Fibroblast of mammary gland (primary cell): ENCODE data around the gene PLEKHA7.

Source experiments
- DNase-seq: peaks from one replicate; pipeline ENCODE4 v3.0.0-alpha.2; 2010; ENCODE audit warnings: low read depth
- H3K4me3 ChIP-seq: 2 replicates; pipeline ENCODE4 v1.5.1; 2011; ENCODE audit warnings: low read depth, mild to moderate bottlenecking, low read length, moderate library complexity; ENCODE audit not compliant: control insufficient read depth
- TF ChIP-seq, protein P1 (sequence below): conservative IDR thresholded peaks from 2 replicates; pipeline ENCODE4 v1.5.1; 2011; ENCODE audit warnings: low read depth, low read length, inconsistent platforms; ENCODE audit not compliant: control insufficient read depth, insufficient read depth

The PLEKHA7 gene

DNA sequence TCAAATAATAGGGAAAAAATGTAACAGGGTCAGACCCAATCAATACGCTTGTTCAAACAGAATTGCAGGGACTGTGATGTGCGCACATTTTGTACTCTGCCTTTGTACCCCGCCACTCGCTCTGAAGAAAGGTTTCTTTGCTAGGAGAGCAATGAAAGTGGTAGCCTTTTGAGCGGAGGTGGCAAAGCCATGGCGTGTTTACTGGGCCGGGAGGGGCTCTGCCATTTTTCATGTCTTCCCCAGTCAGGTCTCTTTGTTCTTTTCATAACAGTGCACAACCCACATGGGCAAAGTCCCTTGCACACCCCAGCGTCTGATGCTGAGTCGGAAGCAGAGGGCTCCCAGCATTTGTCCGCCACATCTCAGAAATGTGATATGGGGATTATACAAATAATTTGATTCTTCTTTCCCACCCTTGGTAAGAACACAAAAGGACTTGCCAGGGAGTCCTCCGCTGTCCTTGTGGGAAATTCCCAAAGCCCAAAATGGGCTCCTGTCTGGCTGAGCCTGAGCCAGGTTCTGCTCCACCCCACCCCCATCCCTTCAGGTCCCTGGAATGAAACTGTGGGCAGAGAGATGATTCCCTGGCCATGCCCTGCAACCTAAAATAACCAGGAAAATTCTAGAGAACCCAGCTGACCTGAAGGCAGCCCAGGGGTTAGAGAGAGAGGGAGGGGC is 239.1 kb downstream of the PLEKHA7 start:
- TF ChIP-seq, protein P1, sequence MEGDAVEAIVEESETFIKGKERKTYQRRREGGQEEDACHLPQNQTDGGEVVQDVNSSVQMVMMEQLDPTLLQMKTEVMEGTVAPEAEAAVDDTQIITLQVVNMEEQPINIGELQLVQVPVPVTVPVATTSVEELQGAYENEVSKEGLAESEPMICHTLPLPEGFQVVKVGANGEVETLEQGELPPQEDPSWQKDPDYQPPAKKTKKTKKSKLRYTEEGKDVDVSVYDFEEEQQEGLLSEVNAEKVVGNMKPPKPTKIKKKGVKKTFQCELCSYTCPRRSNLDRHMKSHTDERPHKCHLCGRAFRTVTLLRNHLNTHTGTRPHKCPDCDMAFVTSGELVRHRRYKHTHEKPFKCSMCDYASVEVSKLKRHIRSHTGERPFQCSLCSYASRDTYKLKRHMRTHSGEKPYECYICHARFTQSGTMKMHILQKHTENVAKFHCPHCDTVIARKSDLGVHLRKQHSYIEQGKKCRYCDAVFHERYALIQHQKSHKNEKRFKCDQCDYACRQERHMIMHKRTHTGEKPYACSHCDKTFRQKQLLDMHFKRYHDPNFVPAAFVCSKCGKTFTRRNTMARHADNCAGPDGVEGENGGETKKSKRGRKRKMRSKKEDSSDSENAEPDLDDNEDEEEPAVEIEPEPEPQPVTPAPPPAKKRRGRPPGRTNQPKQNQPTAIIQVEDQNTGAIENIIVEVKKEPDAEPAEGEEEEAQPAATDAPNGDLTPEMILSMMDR = no peak
- no peak overlapping the region for H3K4me3 ChIP-seq

DNA sequence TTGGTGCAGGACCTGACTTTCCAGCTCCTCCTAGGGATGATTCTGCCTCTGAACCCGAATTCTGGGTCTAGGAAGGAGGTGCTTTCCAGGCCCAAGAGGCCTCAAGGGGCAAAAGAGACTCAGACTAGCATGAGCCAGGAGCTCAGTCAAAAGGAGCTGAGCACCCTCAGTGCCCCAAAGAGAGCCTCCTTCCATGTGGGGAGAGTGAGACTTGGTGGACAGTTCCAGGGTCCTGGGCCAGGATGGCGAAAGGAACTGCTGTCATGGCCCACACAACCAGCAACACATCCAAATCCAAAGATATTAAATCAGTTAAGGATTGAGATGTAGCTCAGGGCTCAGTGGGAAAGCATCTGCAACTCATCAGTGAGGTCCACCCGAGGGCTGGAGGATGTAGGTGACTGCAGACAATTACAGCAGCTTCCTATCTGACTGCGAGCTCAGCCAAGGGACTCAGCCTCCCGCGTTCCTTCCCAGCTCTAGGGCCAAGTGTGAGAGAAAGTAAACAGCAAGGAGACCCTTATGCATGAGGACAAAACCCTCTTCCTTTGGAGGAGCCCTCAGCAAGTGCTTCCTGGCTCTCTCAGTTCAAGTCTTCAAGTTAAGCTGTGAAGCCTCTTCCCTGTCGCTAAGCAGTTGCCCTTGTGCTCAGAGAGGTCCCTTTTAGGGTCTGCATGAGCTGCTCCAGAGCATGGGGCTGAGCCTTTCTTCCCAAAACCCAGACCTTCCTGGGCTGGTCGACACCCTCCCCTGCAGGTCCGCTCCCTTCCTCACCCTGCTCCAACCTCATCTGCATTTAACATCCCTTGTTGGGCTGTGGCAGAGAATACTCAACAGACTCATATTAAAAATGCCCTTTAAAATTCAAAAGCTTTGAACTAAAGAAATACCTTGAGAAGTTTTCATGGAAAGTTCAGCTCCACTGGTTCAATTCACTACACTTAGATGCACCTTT is 240.0 kb downstream of the PLEKHA7 start:
- no peak for DNase-seq
- no peak overlapping the region for H3K4me3 ChIP-seq
- TF ChIP-seq, protein P1 = no peak

More for the DNA sequence above, 239.1 kb downstream of the PLEKHA7 start:
- DNase-seq = no peak

DNA sequence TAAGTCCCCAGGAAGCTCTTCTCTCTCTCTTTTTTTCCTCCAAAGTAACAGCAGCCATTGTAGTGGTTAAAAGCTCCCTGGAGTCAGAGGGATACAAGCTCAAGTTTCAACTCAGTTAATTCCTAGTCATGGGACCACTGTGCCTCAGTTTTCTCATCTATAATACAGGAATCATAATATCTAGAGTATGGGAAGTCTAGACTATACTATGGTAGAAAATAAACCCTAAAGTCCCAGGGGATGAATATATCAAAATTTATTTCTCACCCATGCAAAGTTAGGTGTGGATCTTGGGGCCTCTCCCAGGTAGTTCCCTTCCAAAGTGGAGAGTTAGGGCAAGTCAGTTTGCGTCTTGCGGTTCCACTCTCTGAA is 242.1 kb downstream of the PLEKHA7 start:
- no peak for DNase-seq
- no peak overlapping the region for H3K4me3 ChIP-seq
- TF ChIP-seq, protein P1 = no peak

DNA sequence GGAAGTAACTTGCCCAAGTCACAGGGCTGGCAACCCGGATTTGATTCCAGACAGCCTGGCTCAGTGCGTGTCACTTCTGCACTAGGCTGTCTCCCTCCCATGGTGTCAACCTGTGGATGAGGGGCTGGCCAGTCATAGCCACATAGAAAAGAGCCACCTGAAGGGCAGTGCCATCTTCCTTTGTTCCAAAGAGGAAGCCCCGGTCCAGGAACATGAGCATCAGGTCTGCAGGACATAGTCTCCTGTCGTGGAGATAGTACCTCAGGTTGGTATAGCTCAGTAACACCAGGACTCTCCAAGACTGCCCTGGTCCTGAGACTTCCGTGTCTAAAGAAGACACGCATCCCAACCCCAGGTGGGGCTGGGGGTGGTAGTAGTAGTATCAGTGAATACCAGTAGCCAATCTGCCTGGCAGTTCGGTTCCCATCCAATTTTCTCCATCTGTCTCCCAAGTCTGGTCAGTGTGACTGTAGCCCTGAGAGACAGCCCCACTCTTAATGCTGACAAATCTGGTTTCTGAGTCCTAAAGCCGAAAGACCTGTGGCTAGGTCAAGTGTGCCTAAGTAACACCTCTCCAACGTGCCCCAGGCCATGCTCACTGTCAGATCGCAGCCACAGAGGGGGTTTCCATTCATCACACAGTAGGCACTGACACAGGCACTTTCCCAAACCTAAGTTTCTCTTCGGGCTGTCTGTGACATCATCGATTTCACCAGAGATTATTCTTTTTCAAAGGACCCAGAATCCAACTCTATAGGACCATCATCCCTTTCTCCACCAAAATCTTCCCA is 242.7 kb downstream of the PLEKHA7 start:
- TF ChIP-seq, protein P1 = no peak
- no peak for DNase-seq
- H3K4me3 ChIP-seq = no peak overlapping the region

DNA sequence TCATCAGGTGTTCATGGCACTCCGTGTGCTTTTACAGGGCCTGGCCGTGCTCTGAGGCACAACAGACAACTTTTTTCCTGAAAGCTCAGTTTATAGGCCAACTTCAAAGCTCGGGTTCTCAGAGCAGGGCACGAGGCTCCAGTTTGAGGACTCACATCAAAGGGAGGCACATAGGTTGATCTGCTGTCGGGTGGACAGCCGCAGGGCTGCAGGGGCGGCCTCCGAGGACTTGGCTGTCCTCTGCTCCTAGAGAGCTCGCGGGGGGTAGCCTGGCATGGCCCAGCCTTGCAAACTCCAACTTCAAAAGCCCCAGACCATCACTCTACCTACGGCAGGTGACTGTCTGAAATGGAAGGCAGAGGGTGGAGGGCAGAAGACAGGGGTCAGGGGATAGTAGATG is 244.2 kb downstream of the PLEKHA7 start:
- no peak for DNase-seq
- H3K4me3 ChIP-seq = no peak overlapping the region
- TF ChIP-seq, protein P1 = no peak

DNA sequence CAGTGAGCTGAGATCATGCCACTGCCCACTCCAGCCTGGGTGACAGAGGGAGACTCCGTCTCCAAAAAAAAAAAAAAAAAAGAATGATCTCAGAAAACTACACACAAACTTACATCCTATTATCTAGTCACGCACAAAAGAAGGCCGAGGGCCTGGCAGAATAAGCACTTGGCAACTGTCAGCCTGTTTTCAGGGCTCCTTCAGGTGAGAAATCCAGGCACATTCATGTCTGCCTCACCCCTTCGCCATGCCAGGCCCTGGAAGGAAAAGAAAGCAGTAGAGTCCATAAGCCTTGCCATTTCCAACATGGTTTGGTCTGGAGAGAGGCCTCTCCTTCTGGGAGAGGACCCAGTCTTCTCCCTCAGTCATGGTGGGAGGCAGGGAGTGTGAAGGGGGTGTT is 244.8 kb downstream of the PLEKHA7 start:
- TF ChIP-seq, protein P1 = no peak

More for the DNA sequence above, 244.8 kb downstream of the PLEKHA7 start:
- no peak overlapping the region for H3K4me3 ChIP-seq
- no peak for DNase-seq
